Loucy (cell line): ENCODE measurements around the gene DPF3.

Source experiments
- H2AFZ ChIP-seq: fragments of 200-600 bp; sonication (generic); 2 replicates; pipeline ENCODE4 v1.6.0; 2016; ENCODE audit warnings: antibody characterized with exemption, mild to moderate bottlenecking, low read length, moderate library complexity
- H3F3A ChIP-seq: fragments of 200-600 bp; 2 replicates; pipeline ENCODE4 v1.6.0; 2016; ENCODE audit warnings: antibody characterized with exemption, low read depth, mild to moderate bottlenecking
- H3K27me3 ChIP-seq: fragments of 200-600 bp; sonication (generic); 2 replicates; pipeline ENCODE4 v1.6.1; 2014; ENCODE audit warnings: low read length, mild to moderate bottlenecking; ENCODE audit not compliant: insufficient read depth, poor library complexity, severe bottlenecking
- H3K36me3 ChIP-seq: fragments of 200-600 bp; sonication (generic); 2 replicates; pipeline ENCODE4 v1.6.1; 2016; ENCODE audit warnings: low read length; ENCODE audit not compliant: insufficient read depth
- H3K4me1 ChIP-seq: fragments of 200-600 bp; sonication (generic); 2 replicates; pipeline ENCODE4 v1.5.1; 2014; ENCODE audit warnings: low read length, mild to moderate bottlenecking; ENCODE audit not compliant: insufficient read depth, poor library complexity, severe bottlenecking
- H3K4me2 ChIP-seq: fragments of 200-600 bp; sonication (generic); 2 replicates; pipeline ENCODE4 v1.6.0; 2014; ENCODE audit warnings: antibody characterized with exemption, low read length, low read depth, mild to moderate bottlenecking; ENCODE audit not compliant: poor library complexity, severe bottlenecking
- H3K4me3 ChIP-seq: fragments of 200-600 bp; sonication (generic); 2 replicates; pipeline ENCODE4 v1.5.1; 2014; ENCODE audit warnings: low read length, mild to moderate bottlenecking, mixed read lengths; ENCODE audit not compliant: poor library complexity, severe bottlenecking
- H3K79me2 ChIP-seq: fragments of 200-600 bp; sonication (generic); 2 replicates; pipeline ENCODE4 v1.6.1; 2014; ENCODE audit warnings: low read length; ENCODE audit not compliant: insufficient read depth
- H3K9ac ChIP-seq: fragments of 200-600 bp; sonication (generic); 2 replicates; pipeline ENCODE4 v1.6.0; 2014; ENCODE audit warnings: mild to moderate bottlenecking, low read depth, low read length, moderate library complexity; ENCODE audit not compliant: poor library complexity, severe bottlenecking
- H3K9me2 ChIP-seq: fragments of 200-600 bp; sonication (generic); replicated peaks from 2 replicates; pipeline ENCODE4 v1.6.1; 2016; ENCODE audit warnings: low read depth, low read length, mixed read lengths
- H3K9me3 ChIP-seq: fragments of 200-600 bp; sonication (generic); 2 replicates; pipeline ENCODE4 v1.6.1; 2014; ENCODE audit warnings: mild to moderate bottlenecking, antibody characterized with exemption, low read length, low read depth; ENCODE audit not compliant: insufficient read depth
- H4K20me1 ChIP-seq: fragments of 200-600 bp; sonication (generic); 2 replicates; pipeline ENCODE4 v1.6.0; 2014; ENCODE audit warnings: antibody characterized with exemption, low read length, mild to moderate bottlenecking; ENCODE audit not compliant: insufficient read depth, poor library complexity, severe bottlenecking
- EZH2phosphoT487 ChIP-seq: fragments of 200-600 bp; IDR thresholded peaks from 2 replicates; pipeline ENCODE4 v1.6.1; 2018; ENCODE audit warnings: antibody characterized with exemption, mild to moderate bottlenecking, moderate library complexity, borderline replicate concordance
- TF ChIP-seq, protein P1 (sequence below): fragments of 200-600 bp; sonication (generic); conservative IDR thresholded peaks from 2 replicates; pipeline ENCODE4 v1.5.1; 2014; ENCODE audit warnings: mild to moderate bottlenecking, antibody characterized with exemption, low read length

The DPF3 gene

DNA sequence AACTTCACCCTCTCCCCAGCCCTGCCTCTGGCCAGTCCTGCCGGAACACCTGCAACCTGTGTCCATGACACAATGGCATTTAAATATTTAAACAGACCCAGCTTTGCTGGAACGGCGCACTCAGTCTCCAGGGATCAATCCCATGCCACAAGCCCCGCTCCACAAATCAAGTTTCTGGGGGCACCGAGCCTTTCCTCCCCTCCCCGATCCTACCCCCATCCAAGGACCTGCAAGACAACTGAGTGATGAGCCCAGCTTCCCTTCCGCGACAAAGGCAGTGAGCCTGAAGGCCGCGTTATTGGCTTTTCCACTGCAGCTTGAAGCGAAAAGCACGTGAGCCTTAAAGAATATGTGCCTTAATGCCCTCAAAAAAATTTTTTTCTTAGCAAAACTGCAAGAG, 185.7 kb downstream of the DPF3 start:
- no peaks in the 10 kb centered on the region for H3K27me3 ChIP-seq
- no peak overlapping the region for H3K9ac ChIP-seq
- no peaks in the 10 kb centered on the region for H4K20me1 ChIP-seq
- H3K9me3 ChIP-seq = no peaks in the 10 kb centered on the region
- H2AFZ ChIP-seq = no peak overlapping the region
- H3K4me1 ChIP-seq = no peaks in the 10 kb centered on the region
- TF ChIP-seq, protein P1, sequence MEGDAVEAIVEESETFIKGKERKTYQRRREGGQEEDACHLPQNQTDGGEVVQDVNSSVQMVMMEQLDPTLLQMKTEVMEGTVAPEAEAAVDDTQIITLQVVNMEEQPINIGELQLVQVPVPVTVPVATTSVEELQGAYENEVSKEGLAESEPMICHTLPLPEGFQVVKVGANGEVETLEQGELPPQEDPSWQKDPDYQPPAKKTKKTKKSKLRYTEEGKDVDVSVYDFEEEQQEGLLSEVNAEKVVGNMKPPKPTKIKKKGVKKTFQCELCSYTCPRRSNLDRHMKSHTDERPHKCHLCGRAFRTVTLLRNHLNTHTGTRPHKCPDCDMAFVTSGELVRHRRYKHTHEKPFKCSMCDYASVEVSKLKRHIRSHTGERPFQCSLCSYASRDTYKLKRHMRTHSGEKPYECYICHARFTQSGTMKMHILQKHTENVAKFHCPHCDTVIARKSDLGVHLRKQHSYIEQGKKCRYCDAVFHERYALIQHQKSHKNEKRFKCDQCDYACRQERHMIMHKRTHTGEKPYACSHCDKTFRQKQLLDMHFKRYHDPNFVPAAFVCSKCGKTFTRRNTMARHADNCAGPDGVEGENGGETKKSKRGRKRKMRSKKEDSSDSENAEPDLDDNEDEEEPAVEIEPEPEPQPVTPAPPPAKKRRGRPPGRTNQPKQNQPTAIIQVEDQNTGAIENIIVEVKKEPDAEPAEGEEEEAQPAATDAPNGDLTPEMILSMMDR = no peak
- TF ChIP-seq EZH2phosphoT487 = no peak
- no peak overlapping the region for H3K4me2 ChIP-seq
- no peaks in the 10 kb centered on the region for H3K9me2 ChIP-seq
- H3K36me3 ChIP-seq = peaks cover 92% of the 10 kb centered on the region; the same call in 1 of the 2 replicates
- no peak overlapping the region for H3K4me3 ChIP-seq
- no peaks in the 10 kb centered on the region for H3K79me2 ChIP-seq
- no peaks in the 10 kb centered on the region for H3F3A ChIP-seq

DNA sequence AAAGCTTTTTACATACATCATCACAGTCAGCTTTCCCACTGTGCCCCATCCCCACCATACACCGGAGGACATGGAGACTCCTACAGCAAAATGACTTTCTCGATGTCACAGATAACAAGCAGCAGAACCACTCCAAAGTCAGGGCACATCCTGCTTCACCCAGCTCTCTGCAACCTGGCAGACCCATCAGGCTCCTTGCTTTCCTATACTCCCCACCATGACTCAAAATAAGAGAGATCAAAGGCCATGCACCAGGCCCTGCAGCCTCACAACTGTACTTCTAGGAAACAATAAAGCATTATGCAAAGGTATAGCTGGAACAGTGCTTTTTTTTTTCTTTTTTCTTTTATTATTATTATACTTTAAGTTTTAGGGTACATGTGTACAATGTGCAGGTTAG, 187.4 kb downstream of the DPF3 start:
- no peaks in the 10 kb centered on the region for H3K9me3 ChIP-seq
- no peaks in the 10 kb centered on the region for H3K4me1 ChIP-seq
- H3F3A ChIP-seq = no peaks in the 10 kb centered on the region
- H3K4me2 ChIP-seq = no peak overlapping the region
- TF ChIP-seq EZH2phosphoT487 = no peak
- TF ChIP-seq, protein P1 = no peak
- H2AFZ ChIP-seq = no peak overlapping the region
- H3K9me2 ChIP-seq = no peaks in the 10 kb centered on the region
- H3K9ac ChIP-seq = no peak overlapping the region
- peaks cover 86% of the 10 kb centered on the region; the same call in 1 of the 2 replicates for H3K36me3 ChIP-seq
- no peaks in the 10 kb centered on the region for H3K27me3 ChIP-seq
- H3K79me2 ChIP-seq = no peaks in the 10 kb centered on the region
- no peak overlapping the region for H3K4me3 ChIP-seq
- no peaks in the 10 kb centered on the region for H4K20me1 ChIP-seq

DNA sequence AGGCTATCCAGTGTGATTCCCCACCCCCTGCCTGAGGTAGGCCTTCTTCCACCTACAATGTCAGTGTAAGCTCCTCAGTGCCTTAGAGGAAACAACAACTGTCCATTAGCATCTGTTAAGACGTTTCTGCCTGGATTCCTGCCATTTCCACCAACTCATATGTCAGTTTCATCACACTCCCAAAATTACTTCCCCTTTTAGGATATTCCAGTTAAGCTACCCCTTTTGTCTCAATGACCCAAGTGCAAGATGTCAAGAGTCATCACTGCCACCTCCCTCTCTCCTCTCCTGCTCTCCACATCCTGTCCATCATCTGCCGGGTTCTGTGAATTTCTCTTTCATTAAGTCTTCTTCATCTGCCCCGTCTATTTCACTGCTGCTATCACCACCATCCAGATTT, 189.4 kb downstream of the DPF3 start:
- Histone ChIP-seq H3K36me3 (peaks cover 80% of the 10 kb centered on the region; the same call in 1 of the 2 replicates), H3K4me2 (no peak overlapping the region), H3K9me2 (no peaks in the 10 kb centered on the region), H3F3A (no peaks in the 10 kb centered on the region), H3K9ac (no peak overlapping the region), H3K4me1 (no peaks in the 10 kb centered on the region), H2AFZ (no peak overlapping the region), H3K27me3 (no peaks in the 10 kb centered on the region), H3K4me3 (no peak overlapping the region), H3K79me2 (no peaks in the 10 kb centered on the region), H4K20me1 (no peaks in the 10 kb centered on the region), H3K9me3 (no peaks in the 10 kb centered on the region)
- TF ChIP-seq, protein P1 = no peak
- TF ChIP-seq EZH2phosphoT487 = no peak
